ENCODE data around the gene WHRN. TPM values are rescaled to one million over a fixed set of nuclear protein-coding genes. Genes with fewer than 3 reads are reported as not detected.

Gene WHRN
- total and polyA plus RNA-seq, 9 of the 15 experiments (the other 6 are each of a cell fraction or from before 2014, with no cell fraction given), result 0.31 to 14.1 (median 3.0) TPM

GRCh38 chr9:114499528-114499927, 5.7 kb downstream of the WHRN start:
- DNase-seq (ENCODE audit: extremely low read depth in 1 of 4, low spot score in 3 of 4), result no peak
- Histone ChIP-seq H3K36me3 (ENCODE audit: control insufficient read depth, insufficient read depth, low read length) (peaks cover 7% of the 10 kb centered on the region; the same call in 1 of the 3 replicates), H3K4me2 (ENCODE audit: insufficient read depth, low read length) (no peak overlapping the region), H3K9ac (ENCODE audit: insufficient read depth in 1 of 2, low read depth in 2 of 2, low read length in 2 of 2) (0 out of 4 replicates have a peak overlapping the region, but pooled peaks of 1 of the 2 experiments have one; percentile 39), H4K20me1 (replicated peaks; ENCODE audit: control insufficient read depth, insufficient read depth, low read length) (no peaks in the 10 kb centered on the region), H3K4me3 (no peak overlapping the region), H3K9me3 (replicated peaks; ENCODE audit: control insufficient read depth, insufficient read depth, low read depth, low read length) (no peaks in the 10 kb centered on the region), H2AFZ (ENCODE audit: low read depth, low read length) (no peak overlapping the region), H3K4me1 (replicated peaks in 1 of 2; ENCODE audit: control insufficient read depth in 2 of 2, insufficient read depth in 2 of 2, low read length in 2 of 2) (peaks cover 17 to 34% of the 10 kb centered on the region in 2 experiments; a peak in 4 of 5 replicates), H3K9me1 (ENCODE audit: control insufficient read depth, insufficient read depth, low read length) (no peaks in the 10 kb centered on the region), H3K27me3 (ENCODE audit: control insufficient read depth in 2 of 2, insufficient read depth in 2 of 2, low read length in 2 of 2) (no peaks in the 10 kb centered on the region), H3K79me2 (ENCODE audit: control insufficient read depth, insufficient read depth, low read length) (peaks cover 62% of the 10 kb centered on the region), H3K27ac (ENCODE audit: extremely low read depth, low read depth, low read length) (no peak overlapping the region)
- ChIA-PET POLR2A (interaction anchor here (0.6 to 0.9 kb wide), 3 partner anchors 39 to 145 kb away, joined by 3 read pairs; no protein-coding TSS in a partner anchor), CTCF (ENCODE audit: low intra/inter-chr PET ratio) (no interaction called here)
- no peak for FAIRE-seq
- TF ChIP-seq CBX5 (IDR thresholded peaks at IDR 0.05; ENCODE audit: borderline replicate concordance, low read depth) (no peak), L3MBTL2 (IDR thresholded peaks at IDR 0.05) (no peak), RHOXF2B (CRISPR knock-in tag; conservative IDR thresholded peaks at IDR 0.05) (no peak), HCFC1 (IDR thresholded peaks at IDR 0.05; ENCODE audit: low read depth, low read length) (no peak), HDAC1 (IDR thresholded peaks at IDR 0.05) (no peak), ZBTB33 (CRISPR knock-in tag; IDR thresholded peaks at IDR 0.05) (no peak), IRF9 (tag; IDR thresholded peaks at IDR 0.05) (no peak), SOX6 (IDR thresholded peaks at IDR 0.05) (no peak), ZNF121 (CRISPR knock-in tag; conservative IDR thresholded peaks at IDR 0.05) (no peak)
- intact Hi-C loops (cut with micrococcal nuclease), result no loop called here
- BruUV-seq (replicated peaks), result no TSS peak
- no peak for ATAC-seq
- in situ Hi-C loops (cut with MboI), result no loop called here
- 48% methylated on average over 9 of the region's 9 CpGs for WGBS (ENCODE audit: insufficient coverage, low coverage, missing lambda C conversion rate)

All from K562 (cell line).